A172 (cell line): Measurements from ENCODE around the gene BEAN1. TPM values are rescaled to one million over a fixed set of nuclear protein-coding genes. Genes with fewer than 3 reads are reported as not detected.
"Not testable (repeated sequence)": the region's sequence is repeated elsewhere in the genome, so short reads cannot be mapped to it uniquely, and the experiment has no call there.

Experiments
- DNase-seq: peaks from one replicate; pipeline ENCODE4 v3.0.0-alpha.2; 2015; ENCODE audit warnings: low spot score
- total RNA-seq: library from RNA; depleted of rRNA; stranded (reverse); fragments of >200 nt; shearing (Covaris generic); gene quantifications from 2 replicates; pipeline ENCODE4 v1.2.3, GENCODE V29; 2014

BEAN1 gene
- total RNA-seq, 1 experiment from 2014 or later: 0.91 TPM

DNA sequence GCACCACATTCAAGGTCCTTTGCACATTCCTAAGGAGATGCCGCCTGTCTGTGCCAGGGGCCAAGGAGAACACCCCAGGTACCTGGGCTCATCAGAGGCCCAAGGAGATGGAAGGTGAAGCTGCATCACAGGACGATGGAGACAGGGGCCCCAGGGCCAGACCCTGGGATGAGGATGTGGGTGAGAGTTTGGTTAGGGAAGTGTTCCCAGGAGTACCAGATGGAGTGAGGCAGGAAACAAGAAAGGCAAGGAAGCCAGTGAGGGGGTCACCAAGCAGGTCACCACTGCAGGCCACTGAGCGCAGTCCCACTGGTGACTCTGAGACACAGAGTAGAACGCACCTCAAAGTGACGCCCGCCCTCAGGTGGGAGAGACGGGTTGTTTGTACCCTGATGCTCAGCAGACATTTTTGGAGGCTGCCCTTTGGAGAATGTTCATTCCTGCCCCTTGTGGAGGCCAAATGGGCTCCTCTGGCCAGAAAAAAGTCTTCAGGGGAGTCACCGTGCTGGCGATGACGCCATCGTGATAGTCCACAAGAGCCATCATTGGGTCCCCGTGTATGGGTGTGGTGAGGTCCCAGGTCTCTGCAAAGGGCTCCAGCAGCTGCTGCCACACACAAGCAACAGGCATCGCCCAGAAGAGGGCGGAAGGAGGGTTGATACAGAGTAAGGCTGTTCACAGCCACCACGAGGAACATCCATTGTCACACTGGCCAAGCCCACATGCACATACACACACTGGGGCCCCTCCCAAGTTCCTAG, 57.5 kb downstream of the BEAN1 start:
- DNase-seq: no peak

DNA sequence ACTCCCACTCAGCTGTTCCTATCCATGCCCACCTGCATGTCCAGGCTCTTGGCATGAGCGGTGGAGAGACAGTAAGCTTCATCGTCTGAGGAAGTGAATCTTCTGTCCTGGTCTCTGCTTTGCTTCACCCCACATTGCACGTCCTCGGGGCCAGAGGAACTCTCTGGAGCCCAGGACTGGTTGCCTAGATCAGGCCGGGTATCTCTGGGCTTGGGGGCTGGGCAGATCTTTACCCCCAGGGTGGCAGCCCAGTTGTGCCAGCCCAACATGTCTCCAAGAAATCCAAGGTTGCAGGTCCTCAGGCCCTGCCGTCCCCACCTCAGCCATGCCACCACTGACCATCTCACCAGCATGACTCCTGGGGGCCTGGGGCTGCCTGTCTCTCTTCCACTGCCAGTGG, 58.3 kb downstream of the BEAN1 start:
- no peak for DNase-seq

DNA sequence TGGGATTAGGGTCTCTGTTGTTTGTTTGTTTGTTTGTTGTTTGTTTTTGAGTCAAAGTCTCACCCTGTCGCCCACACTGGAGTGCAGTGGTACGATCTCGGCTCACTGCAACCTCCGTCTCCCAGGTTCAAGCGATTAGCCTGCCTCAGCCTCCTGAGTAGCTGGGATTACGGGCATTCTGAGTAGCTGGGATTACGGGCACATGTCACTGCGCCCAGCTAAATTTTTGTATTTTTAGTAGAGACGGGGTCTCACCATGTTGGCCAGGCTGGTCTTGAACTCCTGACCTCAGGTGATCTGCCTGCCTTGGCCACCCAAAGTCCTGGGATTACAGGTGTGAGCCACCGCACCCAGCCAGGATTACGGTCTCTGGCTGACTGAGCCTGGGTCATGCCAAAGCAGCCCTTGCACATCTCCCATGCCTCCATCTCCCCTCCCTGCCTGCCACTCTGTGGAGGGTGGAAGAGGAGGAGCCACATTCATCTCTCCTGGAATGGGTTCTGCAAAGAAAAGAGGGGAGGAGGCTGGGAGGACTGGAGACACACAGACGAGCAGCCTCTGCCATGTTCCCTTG, 59.2 kb downstream of the BEAN1 start:
- no peak for DNase-seq

DNA sequence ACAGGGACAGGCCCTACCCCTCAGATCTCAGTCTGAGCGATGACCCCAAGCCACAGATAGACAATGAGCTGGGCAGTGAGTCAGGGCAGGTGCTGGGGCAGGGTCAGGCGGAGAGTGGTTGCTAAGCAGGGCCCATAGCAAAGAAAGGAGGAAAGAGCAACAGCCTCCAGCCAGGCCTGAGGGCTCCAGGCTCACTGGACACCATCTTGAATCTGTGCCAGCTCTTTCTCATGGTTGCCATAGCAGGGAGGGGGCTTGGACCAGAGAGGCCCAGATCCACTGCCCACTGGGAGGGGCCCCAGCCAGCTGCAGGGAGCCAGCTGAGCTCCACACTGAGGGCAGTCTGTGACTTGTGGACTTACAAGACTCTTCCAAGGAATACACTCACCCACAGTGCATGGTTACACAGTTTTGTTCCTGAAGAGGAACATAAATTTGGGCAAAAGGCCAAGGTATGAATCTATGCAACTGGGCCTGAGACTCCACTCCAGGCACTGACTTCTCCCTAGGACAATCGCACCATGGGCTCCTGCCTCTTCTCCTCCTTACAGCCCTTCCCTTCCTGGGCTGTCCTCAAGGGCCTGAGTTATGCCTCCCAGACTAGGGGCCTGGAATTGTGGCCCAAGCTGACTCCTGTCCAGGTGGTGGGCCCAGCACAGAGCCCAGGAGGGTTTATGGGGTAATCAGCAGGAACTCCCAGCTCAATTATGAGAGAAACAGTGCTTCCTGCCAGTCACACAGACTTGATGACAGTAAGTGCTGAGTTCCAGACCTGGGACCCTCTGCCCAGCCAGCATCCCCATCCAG, 59.9 kb downstream of the BEAN1 start:
- peak; percentile 35 for DNase-seq

DNA sequence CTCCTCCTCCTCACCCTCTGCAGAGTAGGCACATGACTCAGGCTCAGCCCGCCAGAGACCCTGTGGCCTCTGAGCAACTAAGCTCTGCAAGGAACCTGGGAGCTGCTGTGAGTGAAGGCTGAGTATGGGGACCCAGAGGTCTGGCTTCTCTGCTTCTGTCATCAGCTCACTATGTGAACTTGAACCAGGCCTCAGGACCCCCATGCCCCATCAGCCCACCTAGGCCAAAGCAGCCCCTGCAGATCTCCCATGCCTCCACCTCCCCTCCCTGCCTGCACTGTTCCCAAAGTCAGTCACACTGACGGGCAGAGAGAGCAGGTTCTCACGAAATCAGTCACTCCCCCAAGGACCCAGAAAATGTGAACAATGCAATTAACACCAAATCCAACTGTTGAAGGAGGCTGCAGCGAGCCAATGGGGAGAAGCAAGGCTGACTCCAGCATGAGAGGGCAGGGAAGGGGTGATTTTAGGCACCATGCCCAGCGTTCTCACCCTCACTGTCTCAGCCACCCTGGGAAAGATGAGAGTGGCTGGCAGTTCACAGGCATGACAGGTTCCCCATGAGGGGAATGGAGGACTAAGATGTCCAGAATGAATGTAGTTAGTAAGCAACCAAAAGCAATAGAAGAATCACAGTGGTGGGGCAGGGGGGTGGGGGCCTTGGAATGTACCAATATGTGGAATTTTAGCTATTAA, 60.6 kb downstream of the BEAN1 start:
- DNase-seq: no peak

DNA sequence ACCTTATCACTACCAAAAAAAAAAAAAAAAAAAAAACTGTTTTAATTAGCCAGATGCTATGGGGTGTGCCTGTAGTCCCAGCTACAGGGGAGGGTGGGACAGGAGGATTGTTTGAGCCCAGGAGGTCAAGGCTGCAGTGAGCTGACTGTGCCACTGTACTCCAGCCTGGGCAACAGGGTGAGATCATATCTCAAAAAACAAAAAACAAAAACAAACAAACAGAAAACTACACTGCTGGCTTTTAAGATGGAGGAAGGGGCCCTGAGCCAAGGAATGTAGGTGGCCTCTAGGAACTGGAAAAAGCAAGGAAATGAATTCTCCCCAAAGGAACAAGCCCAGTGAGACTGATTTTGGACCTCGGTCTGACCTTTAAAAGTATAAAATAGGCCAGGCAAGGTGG, 61.4 kb downstream of the BEAN1 start:
- DNase-seq: no peak

DNA sequence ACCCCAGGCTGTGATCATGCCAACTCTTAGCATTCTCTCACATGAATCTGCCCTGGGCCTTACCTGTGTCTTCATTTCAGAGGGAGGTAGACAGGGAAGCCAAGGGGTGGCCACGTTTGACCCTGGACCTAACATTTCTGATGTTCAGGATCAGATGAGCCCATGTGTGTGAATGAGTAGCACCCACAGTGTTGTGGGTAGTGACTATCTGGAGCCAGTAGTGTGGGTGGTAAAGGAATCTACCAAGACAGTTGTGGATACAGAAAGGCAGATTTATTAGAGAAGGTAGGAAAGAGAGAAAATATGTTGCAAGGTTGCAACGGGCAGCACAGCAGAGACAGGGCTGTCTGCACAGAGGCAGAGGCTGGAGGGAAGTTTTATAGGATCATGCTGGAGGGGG, 62.3 kb downstream of the BEAN1 start:
- DNase-seq: no peak

DNA sequence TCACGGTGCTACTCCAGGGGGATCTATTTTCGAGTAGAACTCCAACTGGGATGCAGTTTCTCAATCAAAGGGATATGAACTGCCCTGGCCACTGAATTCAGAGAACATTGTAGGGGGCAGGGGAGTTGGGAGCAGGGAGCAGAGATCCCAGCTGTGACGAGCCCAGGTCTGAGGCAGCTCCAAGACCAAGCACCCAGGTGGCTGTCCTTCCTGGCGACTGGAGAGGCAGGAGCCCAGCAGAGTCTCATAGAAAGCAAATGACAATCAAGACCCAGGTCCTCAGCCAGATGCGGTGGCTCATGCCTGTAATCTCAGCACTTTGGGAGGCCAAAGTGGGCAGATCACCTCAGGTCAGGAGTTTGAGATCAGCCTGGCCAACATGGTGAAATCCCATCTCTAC, 62.7 kb downstream of the BEAN1 start:
- no peak for DNase-seq

DNA sequence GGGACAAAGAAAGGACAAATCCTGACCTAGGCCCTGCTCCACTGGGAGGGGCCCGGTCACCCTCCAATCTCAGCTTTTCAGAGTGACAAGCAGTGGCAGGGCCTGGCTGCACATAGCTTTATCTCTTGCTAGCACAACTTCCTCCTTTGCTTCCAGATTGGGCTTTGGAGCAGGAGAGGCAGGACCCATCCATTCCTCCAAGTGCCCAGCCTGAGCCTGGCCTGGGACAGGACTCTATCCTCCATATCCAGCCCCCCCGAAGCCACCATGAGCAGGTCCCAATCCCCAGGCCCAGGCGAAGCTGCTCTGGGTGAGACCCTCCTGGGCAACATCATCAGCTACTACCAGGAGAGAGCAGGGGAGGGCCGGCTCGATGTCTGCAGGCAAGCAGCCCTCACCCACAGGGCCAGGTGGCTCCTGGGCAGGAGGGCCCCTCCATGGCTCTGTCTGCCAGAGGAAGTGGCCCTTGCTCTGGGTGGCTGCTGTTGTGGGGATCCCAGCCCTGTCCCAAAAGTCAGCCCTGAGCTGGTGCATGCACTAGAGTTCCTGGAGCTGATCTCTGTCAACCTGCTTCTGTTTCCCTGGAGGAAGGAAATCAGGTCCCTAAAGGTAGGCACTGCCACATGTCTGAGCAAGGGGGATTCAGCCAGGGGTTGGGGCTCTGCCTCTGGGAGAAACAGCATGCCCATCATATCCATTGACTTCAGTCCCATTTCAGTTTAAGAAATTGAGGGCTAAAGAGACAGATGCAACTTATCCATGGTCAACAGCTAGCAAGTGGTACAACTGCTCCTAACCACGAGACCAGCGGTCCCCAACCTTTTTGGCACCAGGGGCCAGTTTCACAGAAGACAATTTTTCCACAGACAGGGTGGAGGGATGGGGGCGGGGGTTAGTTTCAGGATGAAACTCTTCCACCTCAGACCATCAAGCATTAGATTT, 64.0 kb downstream of the BEAN1 start:
- no peak for DNase-seq

DNA sequence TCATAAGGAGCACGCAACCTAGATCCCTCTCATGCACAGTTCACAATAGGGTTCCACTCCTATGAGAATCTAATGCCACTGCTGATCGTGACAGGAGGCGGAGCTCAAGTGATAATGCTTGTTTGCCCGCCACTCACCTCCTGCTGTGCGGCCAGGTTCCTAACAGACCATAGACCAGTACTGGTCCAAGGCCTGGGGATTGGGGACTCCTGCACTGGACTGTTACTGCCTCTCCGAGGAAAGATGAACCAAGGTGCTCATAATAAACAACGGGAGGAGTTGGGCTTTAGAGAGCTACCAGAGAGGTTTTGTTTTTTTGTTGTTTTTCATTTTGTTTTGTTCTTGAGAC, 64.6 kb downstream of the BEAN1 start:
- DNase-seq: no peak

DNA sequence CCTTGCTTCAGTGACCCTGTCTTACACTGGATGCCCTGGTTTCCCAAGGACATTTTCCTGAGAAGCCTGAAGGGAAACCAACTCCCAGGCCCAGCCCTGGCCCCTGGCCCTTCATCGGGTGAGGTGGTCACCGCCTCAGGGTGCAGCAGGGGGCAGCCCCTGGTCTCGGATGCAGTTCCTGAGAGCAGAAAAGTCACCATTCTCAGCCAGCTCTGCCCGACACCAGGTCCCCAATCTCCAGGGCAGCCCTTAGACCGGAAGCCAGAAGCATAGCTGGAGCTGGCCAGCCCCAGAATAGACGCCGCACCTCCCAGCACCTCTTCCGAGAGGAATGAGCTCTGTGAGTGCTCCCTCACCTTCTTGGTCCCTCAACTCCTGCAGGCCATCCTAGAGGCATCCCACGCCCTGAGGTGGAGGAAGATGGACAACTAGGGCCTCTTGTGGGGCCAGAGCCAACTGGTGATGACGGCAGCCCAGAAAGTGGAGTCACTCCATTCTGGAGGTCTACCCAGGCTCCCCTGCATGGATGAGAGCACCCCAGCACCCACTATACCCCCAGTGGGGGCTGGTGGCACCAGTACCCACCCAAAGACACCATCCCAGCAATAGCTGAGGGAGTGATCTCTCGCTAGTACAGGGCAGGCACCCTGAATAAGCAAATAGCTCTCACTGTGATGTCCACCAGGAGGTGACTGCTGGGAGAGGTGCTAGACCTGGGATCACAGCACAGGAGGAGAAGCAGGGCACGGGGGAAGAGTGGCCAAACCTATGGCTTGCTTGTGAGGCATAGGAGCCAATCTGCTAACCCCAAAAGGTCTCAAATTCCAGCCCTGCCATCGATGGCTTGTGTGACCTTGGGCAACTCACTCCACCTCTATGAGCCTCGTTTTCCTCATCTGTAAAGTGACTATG, 66.7 kb downstream of the BEAN1 start:
- no peak for DNase-seq

DNA sequence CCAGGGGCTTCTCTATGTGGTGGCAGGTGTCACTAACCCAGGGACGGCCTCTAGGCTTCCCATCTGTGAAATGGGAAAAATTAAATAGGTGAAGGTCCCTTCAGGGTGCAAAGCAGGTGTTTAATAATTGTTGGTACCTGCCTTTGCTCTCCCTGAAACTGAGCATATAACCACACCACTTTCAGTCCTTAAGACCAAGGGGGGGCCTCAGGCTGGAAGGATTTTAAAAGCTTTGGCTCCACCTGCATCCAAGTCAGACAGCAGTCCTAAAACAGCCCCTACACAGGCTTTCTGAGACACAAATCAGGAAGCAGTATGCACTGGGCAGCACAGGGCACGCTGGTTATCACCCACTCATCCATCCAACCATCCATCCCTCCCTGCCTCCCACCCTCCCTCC, 67.8 kb downstream of the BEAN1 start:
- DNase-seq: no peak

DNA sequence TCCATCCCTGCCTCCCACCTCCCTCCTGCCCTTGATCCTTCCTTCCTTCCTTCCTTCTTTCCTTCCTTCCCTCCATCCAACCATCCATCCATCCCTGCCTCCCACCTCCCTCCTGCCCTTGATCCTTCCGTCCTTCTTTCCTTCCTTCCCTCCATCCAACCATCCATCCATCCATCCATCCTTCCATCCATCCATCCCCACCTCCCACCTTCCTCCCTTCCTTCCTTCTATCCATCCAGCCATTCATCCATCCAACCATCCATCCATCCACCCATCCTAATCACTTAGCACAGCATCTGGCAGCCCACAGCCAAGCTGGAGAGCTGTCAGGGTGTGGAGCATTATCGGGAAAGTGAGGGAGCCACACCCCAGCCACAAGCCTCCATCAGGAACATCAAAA, 68.3 kb downstream of the BEAN1 start:
- DNase-seq: no peak

DNA sequence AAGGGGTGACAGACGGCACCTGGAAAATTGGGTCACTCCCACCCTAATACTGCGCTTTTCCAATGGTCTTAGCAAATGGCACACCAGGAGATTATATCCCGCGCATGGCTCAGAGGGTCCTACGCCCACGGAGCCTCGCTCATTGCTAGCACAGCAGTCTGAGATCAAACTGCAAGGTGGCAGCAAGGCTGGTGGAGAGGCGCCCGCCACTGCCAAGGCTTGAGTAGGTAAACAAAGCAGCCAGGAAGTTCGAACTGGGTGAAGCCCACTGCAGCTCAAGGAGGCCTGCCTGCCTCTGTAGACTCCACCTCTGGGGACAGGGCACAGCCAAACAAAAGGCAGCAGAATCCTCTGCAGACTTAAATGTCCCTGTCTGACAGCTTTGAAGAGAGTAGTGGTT, 69.1 kb downstream of the BEAN1 start:
- not testable (repeated sequence) for DNase-seq

DNA sequence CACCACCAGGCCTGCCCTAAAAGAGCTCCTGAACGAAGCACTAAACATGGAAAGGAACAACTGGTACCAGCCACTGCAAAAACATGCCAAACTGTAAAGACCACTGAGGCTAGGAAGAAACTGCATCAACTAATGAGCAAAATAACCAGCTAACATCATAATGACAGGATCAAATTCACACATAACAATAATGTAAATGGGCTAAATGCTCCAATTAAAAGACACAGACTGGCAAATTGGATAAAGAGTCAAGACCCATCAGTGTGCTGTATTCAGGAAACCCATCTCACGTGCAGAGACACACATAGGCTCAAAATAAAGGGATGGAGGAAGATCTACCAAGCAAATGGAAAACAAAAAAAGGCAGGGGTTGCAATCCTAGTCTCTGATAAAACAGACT, 70.8 kb downstream of the BEAN1 start:
- not testable (repeated sequence) for DNase-seq

DNA sequence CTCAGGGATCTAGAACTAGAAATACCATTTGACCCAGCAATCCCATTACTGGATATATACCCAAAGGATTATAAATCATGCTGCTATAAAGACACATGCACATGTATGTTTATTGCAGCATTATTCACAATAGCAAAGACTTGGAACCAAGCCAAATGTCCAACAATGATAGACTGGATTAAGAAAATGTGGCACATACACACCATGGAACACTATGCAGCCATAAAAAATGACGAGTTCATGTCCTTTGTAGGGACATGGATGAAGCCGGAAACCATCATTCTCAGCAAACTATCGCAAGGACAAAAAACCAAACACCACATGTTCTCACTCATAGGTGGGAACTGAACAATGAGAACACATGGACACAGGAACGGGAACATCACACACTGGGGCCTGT, 74.5 kb downstream of the BEAN1 start:
- DNase-seq: not testable (repeated sequence)

DNA sequence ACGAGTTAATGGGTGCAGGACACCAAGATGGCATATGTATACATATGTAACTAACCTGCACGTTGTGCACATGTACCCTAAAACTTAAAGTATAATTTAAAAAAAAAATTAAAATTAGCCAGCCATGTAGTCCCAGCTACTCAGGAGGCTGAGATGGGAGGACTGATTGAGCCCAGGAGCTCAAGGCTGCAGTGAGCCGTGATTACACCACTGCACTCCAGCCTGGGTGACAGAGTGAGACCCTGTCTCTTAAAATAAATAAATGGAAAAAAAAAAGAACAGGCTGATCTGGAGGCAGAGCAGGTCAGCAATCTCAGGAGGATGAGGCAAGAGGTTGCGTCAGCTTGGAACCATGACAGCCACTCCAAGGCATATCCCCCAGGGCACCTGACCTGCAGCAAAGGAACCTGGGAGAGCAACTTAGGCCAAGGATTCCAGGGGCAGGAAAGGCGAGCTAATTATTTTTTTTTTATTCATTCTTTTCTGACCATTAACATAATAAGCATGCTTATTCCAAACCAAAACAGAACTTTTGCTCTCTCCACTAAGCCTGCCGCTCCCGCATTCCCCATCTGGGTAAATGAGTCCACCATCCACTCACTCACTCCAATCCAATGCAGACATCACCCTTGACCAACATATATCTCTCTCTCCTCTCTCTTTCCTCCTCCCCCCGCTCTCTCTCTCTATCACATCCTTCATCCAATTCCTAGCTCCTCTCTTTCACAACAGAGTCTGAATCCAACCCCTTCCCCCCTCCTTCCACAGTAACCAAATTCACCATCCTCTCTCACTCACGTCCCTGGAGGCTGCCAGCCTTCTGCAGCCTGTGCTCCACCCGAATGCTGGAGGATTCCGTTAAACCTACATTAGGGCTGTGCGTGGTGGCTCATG, 75.2 kb downstream of the BEAN1 start:
- DNase-seq: no peak

DNA sequence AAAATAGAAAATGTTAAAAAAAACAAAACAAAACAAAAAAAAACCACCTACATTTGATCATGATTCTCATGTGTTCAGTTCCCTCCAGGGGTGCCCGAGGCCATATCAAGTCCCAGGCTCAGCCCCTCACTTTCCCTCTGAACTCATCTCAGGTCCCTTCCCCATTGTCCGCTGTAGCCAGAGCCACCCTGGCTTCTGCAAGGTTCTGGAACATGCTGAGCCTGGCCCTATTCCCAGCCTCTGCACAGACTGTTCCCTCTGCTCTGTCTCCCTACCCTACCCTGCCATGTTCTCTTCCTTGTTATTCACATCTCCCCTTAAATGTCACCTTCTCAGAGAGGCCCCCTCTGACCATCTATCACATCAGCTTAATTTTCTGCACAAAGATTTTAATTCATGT, 75.9 kb downstream of the BEAN1 start:
- DNase-seq: no peak

DNA sequence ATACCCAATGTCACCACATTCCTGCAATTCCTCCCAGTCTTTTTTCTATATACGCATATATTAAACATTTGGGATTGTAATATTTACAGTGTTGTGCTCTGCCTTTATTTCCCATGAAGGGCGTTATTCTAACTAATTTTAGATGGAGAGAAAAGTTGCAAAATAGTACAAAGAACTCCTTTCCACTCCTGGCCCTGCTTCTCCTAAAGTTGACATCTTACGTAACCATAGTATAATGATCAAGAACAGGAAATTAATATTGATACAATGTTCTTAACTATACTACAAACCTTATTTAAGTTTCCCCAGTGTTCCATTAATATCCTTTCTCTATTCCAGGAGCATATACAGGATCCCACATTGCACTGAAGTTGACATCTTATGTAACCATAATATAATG, 76.5 kb downstream of the BEAN1 start:
- no peak for DNase-seq
